WTC11 (cell line): ENCODE results near the gene CYB561D2. TPM values are rescaled to one million over a fixed set of nuclear protein-coding genes. Genes with fewer than 3 reads are reported as not detected.

Experiments used
- ATAC-seq: fragments of 200-7000 bp; cut with Tn5 transposase; 2 replicates; pipeline ENCODE4 v1.10.0; 2021; ENCODE audit warnings: mild to moderate bottlenecking, moderate library complexity
- CTCF ChIA-PET: fragments of 300-600 bp; sonication (Branson Sonifier 250); formaldehyde crosslinking; loops from one replicate; lab custom pipeline; 2021; ENCODE audit warnings: antibody characterized with exemption; lab: Charles Lee
- POLR2A ChIA-PET: fragments of 350-600 bp; sonication (Branson Sonifier 250); formaldehyde crosslinking; loops from one replicate; lab custom pipeline; 2021; ENCODE audit warnings: antibody characterized with exemption; lab: Charles Lee
- DNase-seq: peaks from one replicate; pipeline ENCODE4 v3.0.0; 2021; ENCODE audit warnings: low spot score
- H3K27ac Mint-ChIP-seq: 2 replicates; pipeline ENCODE4 v1.8.0; 2021; ENCODE audit warnings: mixed read lengths
- H3K27me3 Mint-ChIP-seq: 2 replicates; pipeline ENCODE4 v1.8.0; 2021; ENCODE audit warnings: low read depth, mild to moderate bottlenecking, moderate library complexity, mixed read lengths
- H3K36me3 Mint-ChIP-seq: 2 replicates; pipeline ENCODE4 v1.8.0; 2021; ENCODE audit warnings: mixed read lengths
- H3K4me1 Mint-ChIP-seq: 2 replicates; pipeline ENCODE4 v1.8.0; 2022; ENCODE audit warnings: mixed read lengths
- H3K4me3 Mint-ChIP-seq: 2 replicates; pipeline ENCODE4 v1.8.0; 2021; ENCODE audit warnings: mild to moderate bottlenecking, moderate library complexity, mixed read lengths
- H3K9me3 Mint-ChIP-seq: 2 replicates; pipeline ENCODE4 v1.8.0; 2021; ENCODE audit warnings: mixed read lengths
- CREB1 ChIP-seq: sonication (generic); formaldehyde crosslinking; IDR thresholded peaks from 2 replicates; pipeline ENCODE4 v1.8.0; 2023; ENCODE audit warnings: mild to moderate bottlenecking, missing genetic modification reagents
- ELF4 ChIP-seq: sonication (generic); formaldehyde crosslinking; IDR thresholded peaks from 2 replicates; pipeline ENCODE4 v1.8.1; 2022; ENCODE audit warnings: low read depth, mild to moderate bottlenecking, moderate library complexity, missing genetic modification reagents
- FOXK1 ChIP-seq: sonication (generic); formaldehyde crosslinking; IDR thresholded peaks from 2 replicates; pipeline ENCODE4 v1.8.0; 2022; ENCODE audit warnings: mild to moderate bottlenecking, moderate library complexity, missing genetic modification reagents
- JUN ChIP-seq: sonication (generic); formaldehyde crosslinking; IDR thresholded peaks from 2 replicates; pipeline ENCODE4 v1.8.0; 2023; ENCODE audit warnings: mild to moderate bottlenecking, missing genetic modification reagents
- MXD4 ChIP-seq: fragments of 250-450 bp; sonication (Bioruptor Pico); IDR thresholded peaks from 2 replicates; pipeline ENCODE4 v1.8.0; 2021; ENCODE audit warnings: mild to moderate bottlenecking, moderate library complexity, borderline replicate concordance
- NR3C1 ChIP-seq: sonication (generic); formaldehyde crosslinking; conservative IDR thresholded peaks from 2 replicates; pipeline ENCODE4 v1.8.1; 2023; ENCODE audit warnings: low read depth, mild to moderate bottlenecking, missing genetic modification reagents
- SMAD4 ChIP-seq: sonication (generic); formaldehyde crosslinking; IDR thresholded peaks from 2 replicates; pipeline ENCODE4 v1.8.0; 2022; ENCODE audit warnings: mild to moderate bottlenecking, missing genetic modification reagents
- ZNF121 ChIP-seq: sonication (generic); formaldehyde crosslinking; IDR thresholded peaks from 2 replicates; pipeline ENCODE4 v1.8.0; 2023; ENCODE audit warnings: missing genetic modification reagents
- total RNA-seq: library from RNA; stranded (reverse); gene quantifications from 3 replicates; pipeline ENCODE4 v1.2.3, GENCODE V29; 2021
- TF ChIP-seq, protein P1 (sequence below): fragments of 250-450 bp; sonication (Bioruptor Pico); IDR thresholded peaks from 2 replicates; pipeline ENCODE4 v1.9.0; 2021; ENCODE audit warnings: mild to moderate bottlenecking
- TF ChIP-seq, protein P2 (sequence below): sonication (generic); formaldehyde crosslinking; IDR thresholded peaks from 2 replicates; pipeline ENCODE4 v1.8.1; 2022; ENCODE audit warnings: mild to moderate bottlenecking, missing genetic modification reagents, moderate library complexity, borderline replicate concordance
- TF ChIP-seq, protein P3 (sequence below): sonication (generic); formaldehyde crosslinking; IDR thresholded peaks from 2 replicates; pipeline ENCODE4 v1.8.0; 2023; ENCODE audit warnings: missing genetic modification reagents, mild to moderate bottlenecking, borderline replicate concordance
- TF ChIP-seq, protein P4 (sequence below): sonication (generic); formaldehyde crosslinking; IDR thresholded peaks from 2 replicates; pipeline ENCODE4 v1.8.0; 2022; ENCODE audit warnings: mild to moderate bottlenecking, missing genetic modification reagents
- TF ChIP-seq, protein P5 (sequence below): sonication (generic); formaldehyde crosslinking; IDR thresholded peaks from 2 replicates; pipeline ENCODE4 v1.8.0; 2022; ENCODE audit warnings: missing genetic modification reagents
- TF ChIP-seq, protein P6 (sequence below): sonication (generic); formaldehyde crosslinking; IDR thresholded peaks from 2 replicates; pipeline ENCODE4 v1.8.0; 2023; ENCODE audit warnings: mild to moderate bottlenecking, missing genetic modification reagents

Gene CYB561D2
- total RNA-seq, 1 experiment from 2014 or later = 9.8 TPM

DNA sequence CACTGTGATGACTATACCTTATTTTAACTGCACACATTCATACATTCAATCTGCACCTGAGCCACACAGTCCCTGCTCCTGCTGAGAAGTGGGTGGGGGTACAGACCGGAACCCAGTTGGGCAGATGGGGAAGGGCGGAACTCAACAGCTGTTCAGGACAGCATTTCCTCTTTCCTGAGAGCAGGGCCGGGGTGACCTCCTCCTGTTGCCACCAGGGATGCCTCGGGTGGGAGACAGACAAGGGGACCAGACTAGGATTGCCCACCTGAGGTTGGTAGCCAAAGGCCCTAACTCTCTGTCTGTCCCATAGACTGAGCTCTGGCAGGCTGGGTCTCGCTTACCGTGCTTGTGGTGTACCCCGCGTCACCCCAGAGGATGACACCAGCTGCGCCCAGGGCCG is 32.0 kb upstream of the CYB561D2 start (continued):
- TF ChIP-seq, protein P1, sequence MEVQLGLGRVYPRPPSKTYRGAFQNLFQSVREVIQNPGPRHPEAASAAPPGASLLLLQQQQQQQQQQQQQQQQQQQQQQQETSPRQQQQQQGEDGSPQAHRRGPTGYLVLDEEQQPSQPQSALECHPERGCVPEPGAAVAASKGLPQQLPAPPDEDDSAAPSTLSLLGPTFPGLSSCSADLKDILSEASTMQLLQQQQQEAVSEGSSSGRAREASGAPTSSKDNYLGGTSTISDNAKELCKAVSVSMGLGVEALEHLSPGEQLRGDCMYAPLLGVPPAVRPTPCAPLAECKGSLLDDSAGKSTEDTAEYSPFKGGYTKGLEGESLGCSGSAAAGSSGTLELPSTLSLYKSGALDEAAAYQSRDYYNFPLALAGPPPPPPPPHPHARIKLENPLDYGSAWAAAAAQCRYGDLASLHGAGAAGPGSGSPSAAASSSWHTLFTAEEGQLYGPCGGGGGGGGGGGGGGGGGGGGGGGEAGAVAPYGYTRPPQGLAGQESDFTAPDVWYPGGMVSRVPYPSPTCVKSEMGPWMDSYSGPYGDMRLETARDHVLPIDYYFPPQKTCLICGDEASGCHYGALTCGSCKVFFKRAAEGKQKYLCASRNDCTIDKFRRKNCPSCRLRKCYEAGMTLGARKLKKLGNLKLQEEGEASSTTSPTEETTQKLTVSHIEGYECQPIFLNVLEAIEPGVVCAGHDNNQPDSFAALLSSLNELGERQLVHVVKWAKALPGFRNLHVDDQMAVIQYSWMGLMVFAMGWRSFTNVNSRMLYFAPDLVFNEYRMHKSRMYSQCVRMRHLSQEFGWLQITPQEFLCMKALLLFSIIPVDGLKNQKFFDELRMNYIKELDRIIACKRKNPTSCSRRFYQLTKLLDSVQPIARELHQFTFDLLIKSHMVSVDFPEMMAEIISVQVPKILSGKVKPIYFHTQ (CRISPR knock-in tag) = no peak
- no peak for TF ChIP-seq SMAD4

DNA sequence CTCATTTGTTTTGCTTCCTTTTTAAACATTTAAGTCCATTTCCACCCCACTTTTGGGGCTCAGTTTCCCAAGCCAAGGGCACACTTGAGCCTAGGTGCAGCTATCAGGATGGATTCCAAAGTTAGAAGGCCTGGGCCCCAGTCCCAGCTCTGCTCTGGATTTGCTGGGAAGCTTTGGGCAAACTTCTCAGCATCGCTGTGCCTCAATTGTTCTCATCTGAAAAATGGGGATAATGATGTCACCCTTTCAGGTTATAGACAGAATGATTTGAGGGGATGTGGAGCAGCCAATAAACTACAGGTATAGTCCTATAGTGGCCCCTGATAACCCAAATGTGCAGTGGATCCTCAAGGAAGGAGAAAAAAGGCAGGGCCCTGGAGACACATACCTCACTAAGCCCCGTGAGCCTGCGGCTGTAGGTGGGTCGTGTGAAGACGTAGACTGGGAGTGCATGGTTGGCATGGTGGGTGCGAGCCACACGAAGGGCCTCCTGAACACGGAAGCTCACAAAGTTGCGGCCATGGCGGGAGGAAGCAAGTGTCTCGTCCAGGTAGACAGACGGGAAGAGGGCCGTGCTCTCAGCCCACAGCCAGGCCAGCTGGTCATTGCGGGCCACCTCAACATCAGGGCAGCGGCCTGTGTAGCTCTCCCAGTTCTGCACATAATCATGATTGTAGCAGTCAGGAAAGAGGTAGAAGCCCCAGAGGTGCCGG is 31.3 kb upstream of the CYB561D2 start:
- CTCF ChIA-PET = interaction anchor here (0.6 to 2.1 kb wide), 7 partner anchors 9 to 409 kb away, joined by 3 to 6 read pairs (median 3); partner anchors contain the start of genes HYAL1 and IFRD2
- Mint-ChIP-seq H3K4me1 (peaks cover 34% of the 10 kb centered on the region), H3K36me3 (peaks cover 38% of the 10 kb centered on the region), H3K4me3 (peak overlapping the region; percentile 93), H3K27me3 (no peaks in the 10 kb centered on the region), H3K27ac (no peak overlapping the region), H3K9me3 (no peaks in the 10 kb centered on the region)
- no peak for DNase-seq
- TF ChIP-seq ZNF121 (CRISPR knock-in tag) (no peak), FOXK1 (CRISPR knock-in tag) (no peak), ELF4 (no peak), MXD4 (CRISPR knock-in tag) (no peak), CREB1 (CRISPR knock-in tag) (no peak), NR3C1 (no peak), SMAD4 (no peak), JUN (CRISPR knock-in tag) (no peak)
- TF ChIP-seq, protein P2, sequence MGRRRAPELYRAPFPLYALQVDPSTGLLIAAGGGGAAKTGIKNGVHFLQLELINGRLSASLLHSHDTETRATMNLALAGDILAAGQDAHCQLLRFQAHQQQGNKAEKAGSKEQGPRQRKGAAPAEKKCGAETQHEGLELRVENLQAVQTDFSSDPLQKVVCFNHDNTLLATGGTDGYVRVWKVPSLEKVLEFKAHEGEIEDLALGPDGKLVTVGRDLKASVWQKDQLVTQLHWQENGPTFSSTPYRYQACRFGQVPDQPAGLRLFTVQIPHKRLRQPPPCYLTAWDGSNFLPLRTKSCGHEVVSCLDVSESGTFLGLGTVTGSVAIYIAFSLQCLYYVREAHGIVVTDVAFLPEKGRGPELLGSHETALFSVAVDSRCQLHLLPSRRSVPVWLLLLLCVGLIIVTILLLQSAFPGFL = no peak
- TF ChIP-seq, protein P3, sequence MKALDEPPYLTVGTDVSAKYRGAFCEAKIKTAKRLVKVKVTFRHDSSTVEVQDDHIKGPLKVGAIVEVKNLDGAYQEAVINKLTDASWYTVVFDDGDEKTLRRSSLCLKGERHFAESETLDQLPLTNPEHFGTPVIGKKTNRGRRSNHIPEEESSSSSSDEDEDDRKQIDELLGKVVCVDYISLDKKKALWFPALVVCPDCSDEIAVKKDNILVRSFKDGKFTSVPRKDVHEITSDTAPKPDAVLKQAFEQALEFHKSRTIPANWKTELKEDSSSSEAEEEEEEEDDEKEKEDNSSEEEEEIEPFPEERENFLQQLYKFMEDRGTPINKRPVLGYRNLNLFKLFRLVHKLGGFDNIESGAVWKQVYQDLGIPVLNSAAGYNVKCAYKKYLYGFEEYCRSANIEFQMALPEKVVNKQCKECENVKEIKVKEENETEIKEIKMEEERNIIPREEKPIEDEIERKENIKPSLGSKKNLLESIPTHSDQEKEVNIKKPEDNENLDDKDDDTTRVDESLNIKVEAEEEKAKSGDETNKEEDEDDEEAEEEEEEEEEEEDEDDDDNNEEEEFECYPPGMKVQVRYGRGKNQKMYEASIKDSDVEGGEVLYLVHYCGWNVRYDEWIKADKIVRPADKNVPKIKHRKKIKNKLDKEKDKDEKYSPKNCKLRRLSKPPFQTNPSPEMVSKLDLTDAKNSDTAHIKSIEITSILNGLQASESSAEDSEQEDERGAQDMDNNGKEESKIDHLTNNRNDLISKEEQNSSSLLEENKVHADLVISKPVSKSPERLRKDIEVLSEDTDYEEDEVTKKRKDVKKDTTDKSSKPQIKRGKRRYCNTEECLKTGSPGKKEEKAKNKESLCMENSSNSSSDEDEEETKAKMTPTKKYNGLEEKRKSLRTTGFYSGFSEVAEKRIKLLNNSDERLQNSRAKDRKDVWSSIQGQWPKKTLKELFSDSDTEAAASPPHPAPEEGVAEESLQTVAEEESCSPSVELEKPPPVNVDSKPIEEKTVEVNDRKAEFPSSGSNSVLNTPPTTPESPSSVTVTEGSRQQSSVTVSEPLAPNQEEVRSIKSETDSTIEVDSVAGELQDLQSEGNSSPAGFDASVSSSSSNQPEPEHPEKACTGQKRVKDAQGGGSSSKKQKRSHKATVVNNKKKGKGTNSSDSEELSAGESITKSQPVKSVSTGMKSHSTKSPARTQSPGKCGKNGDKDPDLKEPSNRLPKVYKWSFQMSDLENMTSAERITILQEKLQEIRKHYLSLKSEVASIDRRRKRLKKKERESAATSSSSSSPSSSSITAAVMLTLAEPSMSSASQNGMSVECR (CRISPR knock-in tag) = no peak
- TF ChIP-seq, protein P4, sequence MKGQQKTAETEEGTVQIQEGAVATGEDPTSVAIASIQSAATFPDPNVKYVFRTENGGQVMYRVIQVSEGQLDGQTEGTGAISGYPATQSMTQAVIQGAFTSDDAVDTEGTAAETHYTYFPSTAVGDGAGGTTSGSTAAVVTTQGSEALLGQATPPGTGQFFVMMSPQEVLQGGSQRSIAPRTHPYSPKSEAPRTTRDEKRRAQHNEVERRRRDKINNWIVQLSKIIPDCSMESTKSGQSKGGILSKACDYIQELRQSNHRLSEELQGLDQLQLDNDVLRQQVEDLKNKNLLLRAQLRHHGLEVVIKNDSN (CRISPR knock-in tag) = no peak
- TF ChIP-seq, protein P5, sequence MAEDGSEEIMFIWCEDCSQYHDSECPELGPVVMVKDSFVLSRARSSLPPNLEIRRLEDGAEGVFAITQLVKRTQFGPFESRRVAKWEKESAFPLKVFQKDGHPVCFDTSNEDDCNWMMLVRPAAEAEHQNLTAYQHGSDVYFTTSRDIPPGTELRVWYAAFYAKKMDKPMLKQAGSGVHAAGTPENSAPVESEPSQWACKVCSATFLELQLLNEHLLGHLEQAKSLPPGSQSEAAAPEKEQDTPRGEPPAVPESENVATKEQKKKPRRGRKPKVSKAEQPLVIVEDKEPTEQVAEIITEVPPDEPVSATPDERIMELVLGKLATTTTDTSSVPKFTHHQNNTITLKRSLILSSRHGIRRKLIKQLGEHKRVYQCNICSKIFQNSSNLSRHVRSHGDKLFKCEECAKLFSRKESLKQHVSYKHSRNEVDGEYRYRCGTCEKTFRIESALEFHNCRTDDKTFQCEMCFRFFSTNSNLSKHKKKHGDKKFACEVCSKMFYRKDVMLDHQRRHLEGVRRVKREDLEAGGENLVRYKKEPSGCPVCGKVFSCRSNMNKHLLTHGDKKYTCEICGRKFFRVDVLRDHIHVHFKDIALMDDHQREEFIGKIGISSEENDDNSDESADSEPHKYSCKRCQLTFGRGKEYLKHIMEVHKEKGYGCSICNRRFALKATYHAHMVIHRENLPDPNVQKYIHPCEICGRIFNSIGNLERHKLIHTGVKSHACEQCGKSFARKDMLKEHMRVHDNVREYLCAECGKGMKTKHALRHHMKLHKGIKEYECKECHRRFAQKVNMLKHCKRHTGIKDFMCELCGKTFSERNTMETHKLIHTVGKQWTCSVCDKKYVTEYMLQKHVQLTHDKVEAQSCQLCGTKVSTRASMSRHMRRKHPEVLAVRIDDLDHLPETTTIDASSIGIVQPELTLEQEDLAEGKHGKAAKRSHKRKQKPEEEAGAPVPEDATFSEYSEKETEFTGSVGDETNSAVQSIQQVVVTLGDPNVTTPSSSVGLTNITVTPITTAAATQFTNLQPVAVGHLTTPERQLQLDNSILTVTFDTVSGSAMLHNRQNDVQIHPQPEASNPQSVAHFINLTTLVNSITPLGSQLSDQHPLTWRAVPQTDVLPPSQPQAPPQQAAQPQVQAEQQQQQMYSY = no peak
- TF ChIP-seq, protein P6, sequence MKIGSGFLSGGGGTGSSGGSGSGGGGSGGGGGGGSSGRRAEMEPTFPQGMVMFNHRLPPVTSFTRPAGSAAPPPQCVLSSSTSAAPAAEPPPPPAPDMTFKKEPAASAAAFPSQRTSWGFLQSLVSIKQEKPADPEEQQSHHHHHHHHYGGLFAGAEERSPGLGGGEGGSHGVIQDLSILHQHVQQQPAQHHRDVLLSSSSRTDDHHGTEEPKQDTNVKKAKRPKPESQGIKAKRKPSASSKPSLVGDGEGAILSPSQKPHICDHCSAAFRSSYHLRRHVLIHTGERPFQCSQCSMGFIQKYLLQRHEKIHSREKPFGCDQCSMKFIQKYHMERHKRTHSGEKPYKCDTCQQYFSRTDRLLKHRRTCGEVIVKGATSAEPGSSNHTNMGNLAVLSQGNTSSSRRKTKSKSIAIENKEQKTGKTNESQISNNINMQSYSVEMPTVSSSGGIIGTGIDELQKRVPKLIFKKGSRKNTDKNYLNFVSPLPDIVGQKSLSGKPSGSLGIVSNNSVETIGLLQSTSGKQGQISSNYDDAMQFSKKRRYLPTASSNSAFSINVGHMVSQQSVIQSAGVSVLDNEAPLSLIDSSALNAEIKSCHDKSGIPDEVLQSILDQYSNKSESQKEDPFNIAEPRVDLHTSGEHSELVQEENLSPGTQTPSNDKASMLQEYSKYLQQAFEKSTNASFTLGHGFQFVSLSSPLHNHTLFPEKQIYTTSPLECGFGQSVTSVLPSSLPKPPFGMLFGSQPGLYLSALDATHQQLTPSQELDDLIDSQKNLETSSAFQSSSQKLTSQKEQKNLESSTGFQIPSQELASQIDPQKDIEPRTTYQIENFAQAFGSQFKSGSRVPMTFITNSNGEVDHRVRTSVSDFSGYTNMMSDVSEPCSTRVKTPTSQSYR (CRISPR knock-in tag) = no peak
- POLR2A ChIA-PET = no interaction called here
- ATAC-seq = no peak
